Measurements from ENCODE around the gene FUOM. TPM values are rescaled to one million over a fixed set of nuclear protein-coding genes. Genes with fewer than 3 reads are reported as not detected.

Gene FUOM
- total RNA-seq, 4 donors from 2014 or later: 6.7 to 17.7 (median 12.5) TPM

DNA sequence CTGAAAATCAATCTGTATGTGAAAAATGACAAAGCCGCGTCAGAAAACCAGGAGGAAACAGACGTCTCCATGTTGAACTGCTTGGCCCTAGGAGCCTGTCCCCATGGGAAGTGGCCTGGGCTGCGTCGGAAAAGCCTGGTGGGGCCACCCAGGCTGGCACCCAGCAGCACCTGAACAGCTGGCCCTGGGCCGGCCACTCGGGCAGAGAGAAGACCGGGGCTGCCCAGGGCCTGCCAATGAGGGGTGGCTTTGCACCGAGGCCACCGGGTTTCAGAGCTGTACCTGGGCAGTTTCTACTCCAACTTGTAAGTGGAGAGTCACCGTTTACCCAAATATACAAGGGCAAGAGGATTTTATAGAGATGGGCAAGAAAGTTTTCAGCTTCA lies 1.1 kb upstream of the FUOM start:
- Histone ChIP-seq H3K36me3 (peaks cover 0 to 27% (median 0%) of the 10 kb centered on the region in 3 donors), H3K9me3 (peaks cover 0 to 5% (median 0%) of the 10 kb centered on the region in 3 donors), H3K4me3 (no peak overlapping the region), H3K27ac (peak overlapping the region in 2 of 4 donors; percentile 31 to 75), H3K4me1 (peaks cover 10 to 39% (median 13%) of the 10 kb centered on the region in 3 donors), H3K27me3 (peaks cover 0 to 14% (median 0%) of the 10 kb centered on the region in 4 donors)
- intact Hi-C loops (cut with DNase I): no loop called here
- TF ChIP-seq, protein P1, sequence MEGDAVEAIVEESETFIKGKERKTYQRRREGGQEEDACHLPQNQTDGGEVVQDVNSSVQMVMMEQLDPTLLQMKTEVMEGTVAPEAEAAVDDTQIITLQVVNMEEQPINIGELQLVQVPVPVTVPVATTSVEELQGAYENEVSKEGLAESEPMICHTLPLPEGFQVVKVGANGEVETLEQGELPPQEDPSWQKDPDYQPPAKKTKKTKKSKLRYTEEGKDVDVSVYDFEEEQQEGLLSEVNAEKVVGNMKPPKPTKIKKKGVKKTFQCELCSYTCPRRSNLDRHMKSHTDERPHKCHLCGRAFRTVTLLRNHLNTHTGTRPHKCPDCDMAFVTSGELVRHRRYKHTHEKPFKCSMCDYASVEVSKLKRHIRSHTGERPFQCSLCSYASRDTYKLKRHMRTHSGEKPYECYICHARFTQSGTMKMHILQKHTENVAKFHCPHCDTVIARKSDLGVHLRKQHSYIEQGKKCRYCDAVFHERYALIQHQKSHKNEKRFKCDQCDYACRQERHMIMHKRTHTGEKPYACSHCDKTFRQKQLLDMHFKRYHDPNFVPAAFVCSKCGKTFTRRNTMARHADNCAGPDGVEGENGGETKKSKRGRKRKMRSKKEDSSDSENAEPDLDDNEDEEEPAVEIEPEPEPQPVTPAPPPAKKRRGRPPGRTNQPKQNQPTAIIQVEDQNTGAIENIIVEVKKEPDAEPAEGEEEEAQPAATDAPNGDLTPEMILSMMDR (IDR thresholded peaks at IDR 0.05): no peak
- no peak for TF ChIP-seq POLR2A (IDR thresholded peaks at IDR 0.05)
- DNase-seq: no peak
- WGBS, 2 donors: 57 to 100% methylated on average over 1 to 2 of the region's 11 CpGs

DNA sequence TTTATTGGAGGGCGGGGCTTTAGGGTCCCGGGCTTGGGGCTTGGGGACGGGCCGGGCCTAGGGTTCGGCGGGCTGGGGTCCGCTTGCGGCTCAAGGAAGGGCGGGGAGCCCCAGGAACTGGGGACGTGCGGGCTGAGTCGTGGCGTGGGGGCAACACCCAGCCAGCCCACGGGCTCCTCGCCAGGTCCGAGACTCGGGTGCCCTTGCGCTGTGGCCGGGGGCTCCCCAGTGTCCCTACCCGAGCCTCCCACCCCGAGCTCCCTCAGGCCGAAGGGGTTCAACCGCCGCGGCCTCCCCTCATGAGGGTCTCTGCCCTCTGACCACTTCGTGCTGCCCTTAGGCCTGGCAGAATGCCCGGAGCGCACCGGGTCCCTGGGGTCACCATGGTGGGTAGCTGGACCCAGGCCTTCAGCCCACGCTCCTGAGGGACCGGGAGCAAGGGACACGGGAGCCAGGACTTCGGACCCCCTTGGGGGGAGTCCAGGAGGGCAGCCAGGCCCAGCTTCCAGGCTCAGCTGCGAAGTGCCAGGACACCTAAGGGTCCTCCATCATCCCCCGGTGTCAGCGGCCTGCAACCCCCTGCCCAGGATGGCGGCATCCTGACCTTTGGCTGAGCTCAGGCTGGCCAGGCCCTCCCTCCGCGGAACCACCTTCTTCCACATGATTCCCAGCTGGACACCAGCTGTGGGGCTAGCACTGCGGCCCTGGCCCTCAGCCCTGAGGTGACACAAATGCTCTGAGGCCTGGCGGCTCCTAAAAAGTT lies 524 bp upstream of the FUOM start:
- Histone ChIP-seq H3K9me3 (peaks cover 0 to 5% (median 0%) of the 10 kb centered on the region in 3 donors), H3K36me3 (peaks cover 0 to 21% (median 0%) of the 10 kb centered on the region in 3 donors), H3K4me1 (peaks cover 10 to 37% (median 13%) of the 10 kb centered on the region in 3 donors), H3K27me3 (peaks cover 0 to 14% (median 0%) of the 10 kb centered on the region in 4 donors), H3K4me3 (peak overlapping the region in 3 of 4 donors; percentile 49 to 83 (median 64)), H3K27ac (peak overlapping the region; percentile 31 to 79 (median 57))
- 86% methylated on average over 1 of the region's 41 CpGs; no CpG with 5 or more reads in 1 of the 2 donors for WGBS, 2 donors
- intact Hi-C loops (cut with DNase I): no loop called here
- no peak for DNase-seq
- no peak for TF ChIP-seq POLR2A (IDR thresholded peaks at IDR 0.05)
- TF ChIP-seq, protein P1 (IDR thresholded peaks at IDR 0.05): no peak

DNA sequence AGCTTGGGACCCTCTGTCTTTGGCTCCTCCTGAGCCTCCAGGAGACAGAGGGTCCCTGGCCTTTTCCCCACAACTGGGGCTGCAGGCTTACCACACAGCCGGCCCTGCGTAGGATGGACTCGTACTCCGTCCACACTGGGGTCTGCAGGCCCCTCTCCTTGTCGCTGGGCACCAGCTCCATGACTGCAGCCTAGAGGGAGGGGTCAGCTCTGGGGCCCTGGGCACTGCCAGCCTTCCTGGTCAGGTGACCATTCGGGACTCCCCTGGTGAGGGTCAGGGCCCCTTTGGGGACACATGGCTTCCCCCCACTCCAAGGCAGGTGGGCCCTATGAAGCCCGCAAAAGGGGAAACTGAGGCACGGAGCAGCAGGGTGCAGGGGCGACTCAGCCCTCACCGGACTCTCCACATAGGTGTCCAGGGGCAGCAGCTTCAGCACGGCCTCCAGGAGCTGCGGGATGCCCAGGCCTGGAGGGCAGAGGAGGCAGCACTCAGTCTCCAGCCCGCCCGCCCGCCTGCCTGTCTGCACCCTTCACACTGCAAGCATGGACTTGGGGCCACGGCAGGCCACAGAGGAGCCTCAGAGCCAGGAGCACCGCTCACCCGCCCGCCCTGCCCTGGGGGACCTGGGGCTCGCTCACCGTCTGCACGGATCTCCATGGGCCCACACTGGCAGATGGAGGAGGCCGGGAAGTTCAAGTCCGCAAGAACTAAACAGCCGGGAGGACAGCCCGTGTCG lies 1.1 kb downstream of the FUOM start:
- DNase-seq: no peak
- Histone ChIP-seq H3K27me3 (peaks cover 0 to 16% (median 0%) of the 10 kb centered on the region in 4 donors), H3K4me3 (peak overlapping the region; percentile 49 to 83 (median 61)), H3K36me3 (peaks cover 0 to 5% (median 0%) of the 10 kb centered on the region in 3 donors), H3K9me3 (peaks cover 0 to 5% (median 0%) of the 10 kb centered on the region in 3 donors), H3K4me1 (peaks cover 10 to 37% (median 13%) of the 10 kb centered on the region in 3 donors), H3K27ac (peak overlapping the region in 1 of 4 donors; percentile 39)
- no CpG with 5 or more reads among the region's 27 CpGs for WGBS, 2 donors
- TF ChIP-seq, protein P1 (IDR thresholded peaks at IDR 0.05): no peak
- TF ChIP-seq POLR2A (IDR thresholded peaks at IDR 0.05): no peak
- intact Hi-C loops (cut with DNase I): no loop called here

DNA sequence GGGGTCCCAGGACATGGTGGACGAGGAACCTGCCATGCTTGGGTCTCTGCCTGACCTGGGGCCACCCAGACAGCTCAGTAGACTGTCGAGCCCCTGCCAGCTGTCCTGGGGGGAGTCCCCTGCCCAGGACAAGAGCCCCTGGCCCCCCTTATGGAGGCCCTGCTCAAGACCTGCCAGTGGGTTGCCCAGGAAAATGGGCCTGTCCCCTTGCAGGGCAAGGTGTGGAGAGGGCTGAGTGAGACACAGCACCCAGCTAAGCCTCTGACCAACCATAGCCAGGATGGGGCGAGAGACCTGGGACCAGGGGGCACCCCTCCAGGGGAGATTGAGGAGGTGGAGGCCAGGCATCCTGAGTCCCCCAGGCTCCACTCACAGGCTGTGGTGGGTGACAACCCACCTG lies 1.8 kb downstream of the FUOM start:
- Histone ChIP-seq H3K9me3 (peaks cover 0 to 1% (median 0%) of the 10 kb centered on the region in 3 donors), H3K4me3 (no peak overlapping the region), H3K27me3 (peaks cover 0 to 23% (median 0%) of the 10 kb centered on the region in 4 donors), H3K27ac (no peak overlapping the region), H3K4me1 (peaks cover 10 to 37% (median 13%) of the 10 kb centered on the region in 3 donors), H3K36me3 (no peaks in the 10 kb centered on the region)
- intact Hi-C loops (cut with DNase I): no loop called here
- DNase-seq: no peak
- TF ChIP-seq, protein P1 (IDR thresholded peaks at IDR 0.05): no peak
- no peak for TF ChIP-seq POLR2A (IDR thresholded peaks at IDR 0.05)
- WGBS, 2 donors: no CpG with 5 or more reads among the region's 3 CpGs
